ENCODE results near the gene VPS26C. TPM values are rescaled to one million over a fixed set of nuclear protein-coding genes. Genes with fewer than 3 reads are reported as not detected.

The VPS26C gene
- total and polyA plus RNA-seq, 9 of the 15 experiments (the other 6 are each of a cell fraction or from before 2014, with no cell fraction given), result 32.8 to 48.7 (median 42.1) TPM

DNA sequence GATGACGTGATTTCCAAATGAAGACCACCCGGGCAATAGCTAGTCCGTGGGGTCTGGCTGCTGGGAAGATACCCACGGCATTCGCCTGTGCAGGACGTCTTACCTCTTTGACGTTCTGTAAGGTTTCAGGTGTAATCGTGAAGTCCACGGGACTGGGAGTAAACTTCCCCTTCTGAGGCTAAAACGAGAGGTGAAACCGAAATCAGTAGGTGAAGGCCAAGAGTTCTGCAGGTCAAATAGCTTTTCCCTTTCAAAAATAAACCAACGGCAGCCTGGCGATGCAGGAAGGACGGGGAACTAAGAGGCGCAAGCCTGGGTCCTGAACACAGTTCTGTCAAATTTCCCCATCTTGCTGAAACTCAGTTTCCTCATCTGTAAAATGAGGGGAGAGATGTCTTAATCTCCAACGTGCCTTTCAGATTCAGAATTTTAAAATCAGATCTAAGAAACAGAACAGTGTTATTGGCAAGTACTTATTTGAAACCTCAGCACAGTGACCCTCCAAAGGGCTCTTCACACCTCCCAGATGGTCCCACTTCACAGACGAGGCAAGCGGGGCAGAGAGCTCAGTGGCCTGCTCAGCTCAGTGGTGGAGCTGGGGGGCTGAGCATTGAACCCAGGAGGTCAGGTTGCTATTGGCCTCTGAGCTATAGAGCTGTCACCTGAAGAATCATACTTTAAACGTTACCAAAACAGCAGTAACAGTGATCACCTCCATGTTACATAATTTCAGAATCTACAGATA lies 34.7 kb downstream of the VPS26C start (continued):
- TF ChIP-seq MNT (conservative IDR thresholded peaks at IDR 0.05), result no peak

DNA sequence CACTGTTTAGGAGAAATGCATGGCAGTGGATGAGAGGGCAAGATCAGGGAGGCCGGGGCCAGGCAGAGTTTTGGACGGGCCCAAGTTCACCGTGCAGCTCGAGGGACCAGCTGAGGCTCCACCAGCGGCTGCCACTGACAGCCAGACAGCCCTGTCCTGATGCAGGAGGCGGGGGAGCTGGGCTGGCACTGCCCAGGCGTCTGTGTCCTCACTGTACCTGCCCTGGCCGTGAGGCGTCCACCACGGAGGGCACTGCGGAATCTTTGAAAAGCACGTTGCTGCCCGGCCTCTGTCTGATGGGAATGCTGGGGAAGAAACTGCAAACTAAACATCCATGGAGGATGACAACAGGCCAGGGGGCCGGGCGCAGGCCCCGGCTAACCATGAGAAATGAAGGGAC lies 35.5 kb downstream of the VPS26C start:
- ATAC-seq (no peak), FAIRE-seq (no peak), DNase-seq (ENCODE audit: extremely low read depth in 1 of 4, low spot score in 3 of 4) (no peak)
- no peaks in the 10 kb centered on the region for H3K9me3 ChIP-seq (replicated peaks; ENCODE audit: control insufficient read depth, insufficient read depth, low read depth, low read length)
- peaks cover 0 to 11% of the 10 kb centered on the region in 2 experiments; a peak in 1 of 5 replicates for H3K4me1 ChIP-seq (replicated peaks in 1 of 2; ENCODE audit: control insufficient read depth in 2 of 2, insufficient read depth in 2 of 2, low read length in 2 of 2)
- WGBS (ENCODE audit: insufficient coverage, low coverage, missing lambda C conversion rate), result 90% methylated on average over 13 of the region's 16 CpGs
- H4K20me1 ChIP-seq (replicated peaks; ENCODE audit: control insufficient read depth, insufficient read depth, low read length), result no peaks in the 10 kb centered on the region
- no peak overlapping the region for H3K27ac ChIP-seq (ENCODE audit: extremely low read depth, low read depth, low read length)
- no peak overlapping the region for H3K4me2 ChIP-seq (ENCODE audit: insufficient read depth, low read length)
- peak overlapping the region in 1 of 2 experiments; percentile 15; a peak in 1 of 4 replicates for H3K9ac ChIP-seq (ENCODE audit: insufficient read depth in 1 of 2, low read depth in 2 of 2, low read length in 2 of 2)
- peaks cover 91% of the 10 kb centered on the region for H3K36me3 ChIP-seq (ENCODE audit: control insufficient read depth, insufficient read depth, low read length)
- H3K27me3 ChIP-seq (ENCODE audit: control insufficient read depth in 2 of 2, insufficient read depth in 2 of 2, low read length in 2 of 2), result no peaks in the 10 kb centered on the region
- TF ChIP-seq POLR2G (IDR thresholded peaks at IDR 0.05; ENCODE audit: low read depth, low read length) (peak; percentile 51), FOXK1 (CRISPR knock-in tag; IDR thresholded peaks at IDR 0.05; ENCODE audit: borderline replicate concordance) (no peak)
- no TSS peak for BruUV-seq (replicated peaks)
- CTCF ChIA-PET (ENCODE audit: low intra/inter-chr PET ratio), result no interaction called here
- in situ Hi-C loops (cut with MboI) (no loop called here), intact Hi-C loops (cut with micrococcal nuclease) (no loop called here)
- H3K79me2 ChIP-seq (ENCODE audit: control insufficient read depth, insufficient read depth, low read length), result no peaks in the 10 kb centered on the region
- H3K4me3 ChIP-seq, result no peak overlapping the region
- no peaks in the 10 kb centered on the region for H3K9me1 ChIP-seq (ENCODE audit: control insufficient read depth, insufficient read depth, low read length)
- H2AFZ ChIP-seq (ENCODE audit: low read depth, low read length), result no peak overlapping the region
- POLR2A ChIA-PET, result interaction anchor here (0.8 to 1.1 kb wide), 3 partner anchors 12 to 76 kb away, joined by 3 to 4 read pairs (median 4); no protein-coding TSS in a partner anchor

All from K562 (cell line).